22Rv1 (cell line): ENCODE data around the gene FRAS1.

Experiments
- ZFX ChIP-seq: fragments of 450-650 bp; IDR thresholded peaks from 2 replicates; pipeline ENCODE4 v1.6.1; 2017; ENCODE audit warnings: antibody characterized with exemption, borderline replicate concordance
- TF ChIP-seq, protein P1 (sequence below): fragments of 450-650 bp; IDR thresholded peaks from 2 replicates; pipeline ENCODE4 v1.5.1; 2017; ENCODE audit warnings: mild to moderate bottlenecking

DNA sequence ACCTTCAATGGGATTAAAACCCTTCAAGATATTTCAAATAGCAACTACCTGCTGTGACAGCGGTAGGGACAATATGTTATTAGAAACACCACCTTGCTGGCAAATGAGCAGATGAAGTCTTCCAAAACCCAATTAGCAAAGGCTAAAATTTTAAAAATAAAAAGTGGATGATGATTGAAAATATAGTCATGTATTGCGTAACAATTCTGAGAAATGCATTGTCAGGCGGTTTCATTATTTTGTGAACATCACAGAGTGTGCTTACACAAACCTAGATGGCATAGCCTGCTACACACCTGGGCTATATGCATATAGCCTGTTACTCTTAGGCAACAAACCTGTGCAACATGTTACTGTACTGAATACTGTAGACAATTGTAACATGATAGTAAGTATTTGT, 403.2 kb downstream of the FRAS1 start:
- TF ChIP-seq, protein P1, sequence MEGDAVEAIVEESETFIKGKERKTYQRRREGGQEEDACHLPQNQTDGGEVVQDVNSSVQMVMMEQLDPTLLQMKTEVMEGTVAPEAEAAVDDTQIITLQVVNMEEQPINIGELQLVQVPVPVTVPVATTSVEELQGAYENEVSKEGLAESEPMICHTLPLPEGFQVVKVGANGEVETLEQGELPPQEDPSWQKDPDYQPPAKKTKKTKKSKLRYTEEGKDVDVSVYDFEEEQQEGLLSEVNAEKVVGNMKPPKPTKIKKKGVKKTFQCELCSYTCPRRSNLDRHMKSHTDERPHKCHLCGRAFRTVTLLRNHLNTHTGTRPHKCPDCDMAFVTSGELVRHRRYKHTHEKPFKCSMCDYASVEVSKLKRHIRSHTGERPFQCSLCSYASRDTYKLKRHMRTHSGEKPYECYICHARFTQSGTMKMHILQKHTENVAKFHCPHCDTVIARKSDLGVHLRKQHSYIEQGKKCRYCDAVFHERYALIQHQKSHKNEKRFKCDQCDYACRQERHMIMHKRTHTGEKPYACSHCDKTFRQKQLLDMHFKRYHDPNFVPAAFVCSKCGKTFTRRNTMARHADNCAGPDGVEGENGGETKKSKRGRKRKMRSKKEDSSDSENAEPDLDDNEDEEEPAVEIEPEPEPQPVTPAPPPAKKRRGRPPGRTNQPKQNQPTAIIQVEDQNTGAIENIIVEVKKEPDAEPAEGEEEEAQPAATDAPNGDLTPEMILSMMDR, result no peak
- no peak for TF ChIP-seq ZFX
